Measurements from ENCODE around the gene COQ10A.

COQ10A gene

DNA sequence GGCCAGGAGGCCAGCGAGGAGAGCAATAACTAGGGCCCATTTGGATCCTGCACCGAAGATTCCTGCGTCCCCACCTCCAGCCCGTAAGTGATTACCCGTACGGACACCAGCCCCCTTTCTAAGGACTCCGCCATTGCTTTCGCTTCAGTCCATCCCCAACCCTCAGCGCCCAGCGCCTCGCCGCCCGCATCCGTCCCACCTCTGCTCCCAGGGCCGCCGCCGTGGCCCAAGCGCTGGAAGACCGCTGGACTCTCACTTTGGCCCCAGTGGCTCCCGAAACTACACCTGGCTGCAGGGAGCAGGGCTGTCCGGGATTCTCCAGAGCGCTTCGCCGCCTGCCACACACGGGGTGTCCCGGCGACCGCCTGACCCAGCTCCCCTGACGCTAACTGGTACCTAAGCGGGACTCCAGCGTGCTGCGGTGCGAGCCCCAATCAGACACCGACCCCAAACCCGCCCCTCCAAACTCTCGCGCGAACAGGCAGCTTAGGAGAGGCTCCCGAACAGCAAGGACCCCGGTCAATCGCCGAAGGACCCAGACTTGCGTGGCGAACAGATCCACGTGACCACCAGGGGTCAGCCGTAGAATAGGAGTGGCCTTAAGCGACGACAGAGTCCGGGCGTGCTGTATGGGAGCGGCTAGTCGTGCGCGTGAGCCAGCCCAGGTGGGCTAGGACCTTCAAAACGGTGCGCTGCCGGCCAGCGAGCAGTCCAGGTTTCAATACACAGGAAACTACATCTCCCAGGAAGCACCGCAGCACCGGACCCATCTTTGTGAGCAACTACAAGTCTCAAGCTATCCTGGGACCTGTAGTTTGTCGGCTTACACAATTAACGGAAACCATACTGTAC is 49.1 kb downstream of the COQ10A start, which contains the start of gene CNPY2:
CNPY2 (minus strand) TSS at position 367 of the 852 bp plus-strand sequence. CDS start 771 bp downstream, outside the sequence.
- Histone ChIP-seq H3K27ac (ENCODE audit: low read depth, low read length) (peak within 1 kb of the TSS; percentile 83), H3K4ac (ENCODE audit: low read depth, low read length) (peak within 1 kb of the TSS; percentile 84), H3K4me2 (ENCODE audit: low read length) (peak within 1 kb of the TSS; percentile 92), H2BK5ac (ENCODE audit: low read depth, low read length, poor library complexity) (peak within 1 kb of the TSS; percentile 75), H3K27me3 (ENCODE audit: insufficient read depth, low read length) (no peaks in the 10 kb centered on the region), H3K23ac (ENCODE audit: low read length) (peak within 1 kb of the TSS; percentile 8), H3K14ac (ENCODE audit: low read length) (peak within 1 kb of the TSS; percentile 95), H3K9ac (ENCODE audit: low read length) (peak within 1 kb of the TSS; percentile 99), H3K36me3 (ENCODE audit: control insufficient read depth in 1 of 2, insufficient read depth in 2 of 2, low read length in 2 of 2) (peaks cover 11 to 19% of the 10 kb centered on the region in 2 experiments), H2BK120ac (ENCODE audit: insufficient read depth, low read length, poor library complexity) (peak within 1 kb of the TSS; percentile 73), H2AK5ac (ENCODE audit: low read length) (peak within 1 kb of the TSS; percentile 91), H3K9me3 (ENCODE audit: insufficient read depth, low read depth, low read length) (no peaks in the 10 kb centered on the region), H2AFZ (ENCODE audit: insufficient read depth, low read length, poor library complexity) (peak within 1 kb of the TSS; percentile 80), H4K8ac (ENCODE audit: low read depth, low read length) (peak within 1 kb of the TSS; percentile 94), H3K79me2 (ENCODE audit: control insufficient read depth, insufficient read depth, low read length, poor library complexity) (peaks cover 12% of the 10 kb centered on the region), H3K18ac (ENCODE audit: low read length) (peak within 1 kb of the TSS; percentile 87), H3K79me1 (ENCODE audit: low read length) (peaks cover 9% of the 10 kb centered on the region), H4K91ac (ENCODE audit: low read depth, low read length) (peak within 1 kb of the TSS; percentile 80), H2BK12ac (ENCODE audit: low read length) (peak within 1 kb of the TSS; percentile 11), H3K4me3 (ENCODE audit: low read depth, low read length) (peak within 1 kb of the TSS; percentile 97), H4K12ac (ENCODE audit: low read depth, low read length) (peak within 1 kb of the TSS; percentile 71), H3K4me1 (ENCODE audit: control insufficient read depth in 1 of 2, insufficient read depth in 2 of 2, low read length in 2 of 2) (peaks cover 6 to 8% of the 10 kb centered on the region in 2 experiments)
- WGBS (ENCODE audit: extremely low coverage, insufficient coverage, insufficient read length), result no CpG with 5 or more reads among the region's 62 CpGs
- DNase-seq, result peak; percentile 99

DNA sequence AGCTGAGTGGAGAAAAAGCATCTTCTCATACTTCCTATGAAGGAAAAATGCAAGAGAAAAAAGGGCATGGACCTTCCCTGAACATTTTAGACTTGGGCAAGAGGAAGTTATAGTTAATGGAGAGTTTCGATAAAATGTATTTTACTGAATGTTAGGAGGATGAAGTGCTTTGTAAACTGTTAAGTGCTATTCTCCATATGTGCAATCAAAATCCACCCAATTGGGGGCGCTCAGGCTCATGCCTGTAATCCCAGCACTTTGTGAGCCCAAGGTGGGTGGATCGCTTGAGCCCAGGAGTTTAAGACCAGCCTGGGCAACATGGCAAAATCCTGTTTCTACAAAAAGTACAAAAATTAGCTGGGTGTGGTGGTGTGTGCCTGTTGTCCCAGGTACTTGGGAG is 50.9 kb downstream of the COQ10A start:
- Histone ChIP-seq H2BK12ac (ENCODE audit: low read length) (no peak overlapping the region), H3K36me3 (ENCODE audit: control insufficient read depth in 1 of 2, insufficient read depth in 2 of 2, low read length in 2 of 2) (peaks cover 6 to 10% of the 10 kb centered on the region in 2 experiments), H4K12ac (ENCODE audit: low read depth, low read length) (no peak overlapping the region), H2AFZ (ENCODE audit: insufficient read depth, low read length, poor library complexity) (no peak overlapping the region), H3K4ac (ENCODE audit: low read depth, low read length) (no peak overlapping the region), H3K9ac (ENCODE audit: low read length) (no peak overlapping the region), H2BK120ac (ENCODE audit: insufficient read depth, low read length, poor library complexity) (no peak overlapping the region), H2AK5ac (ENCODE audit: low read length) (no peak overlapping the region), H3K27ac (ENCODE audit: low read depth, low read length) (no peak overlapping the region), H3K9me3 (ENCODE audit: insufficient read depth, low read depth, low read length) (no peaks in the 10 kb centered on the region), H4K91ac (ENCODE audit: low read depth, low read length) (no peak overlapping the region), H3K79me1 (ENCODE audit: low read length) (peaks cover 9% of the 10 kb centered on the region), H3K4me3 (ENCODE audit: low read depth, low read length) (no peak overlapping the region), H3K4me2 (ENCODE audit: low read length) (no peak overlapping the region), H2BK5ac (ENCODE audit: low read depth, low read length, poor library complexity) (no peak overlapping the region), H4K8ac (ENCODE audit: low read depth, low read length) (no peak overlapping the region), H3K4me1 (ENCODE audit: control insufficient read depth in 1 of 2, insufficient read depth in 2 of 2, low read length in 2 of 2) (peaks cover 6 to 8% of the 10 kb centered on the region in 2 experiments), H3K23ac (ENCODE audit: low read length) (no peak overlapping the region), H3K79me2 (ENCODE audit: control insufficient read depth, insufficient read depth, low read length, poor library complexity) (peaks cover 12% of the 10 kb centered on the region), H3K18ac (ENCODE audit: low read length) (no peak overlapping the region), H3K14ac (ENCODE audit: low read length) (no peak overlapping the region), H3K27me3 (ENCODE audit: insufficient read depth, low read length) (no peaks in the 10 kb centered on the region)
- DNase-seq, result no peak
- no CpG with 5 or more reads among the region's 3 CpGs for WGBS (ENCODE audit: extremely low coverage, insufficient coverage, insufficient read length)

All from trophoblast cell (in vitro differentiated cells and primary cell).